Measurements from ENCODE around the gene TMEM221. TPM values are rescaled to one million over a fixed set of nuclear protein-coding genes. Genes with fewer than 3 reads are reported as not detected.
"Not testable (repeated sequence)": the region's sequence is repeated elsewhere in the genome, so short reads cannot be mapped to it uniquely, and the experiment has no call there.

The TMEM221 gene
- total and polyA plus RNA-seq, 9 of the 15 experiments (the other 6 are each of a cell fraction or from before 2014, with no cell fraction given) = 0.06 to 0.35 TPM; not detected in 7

DNA sequence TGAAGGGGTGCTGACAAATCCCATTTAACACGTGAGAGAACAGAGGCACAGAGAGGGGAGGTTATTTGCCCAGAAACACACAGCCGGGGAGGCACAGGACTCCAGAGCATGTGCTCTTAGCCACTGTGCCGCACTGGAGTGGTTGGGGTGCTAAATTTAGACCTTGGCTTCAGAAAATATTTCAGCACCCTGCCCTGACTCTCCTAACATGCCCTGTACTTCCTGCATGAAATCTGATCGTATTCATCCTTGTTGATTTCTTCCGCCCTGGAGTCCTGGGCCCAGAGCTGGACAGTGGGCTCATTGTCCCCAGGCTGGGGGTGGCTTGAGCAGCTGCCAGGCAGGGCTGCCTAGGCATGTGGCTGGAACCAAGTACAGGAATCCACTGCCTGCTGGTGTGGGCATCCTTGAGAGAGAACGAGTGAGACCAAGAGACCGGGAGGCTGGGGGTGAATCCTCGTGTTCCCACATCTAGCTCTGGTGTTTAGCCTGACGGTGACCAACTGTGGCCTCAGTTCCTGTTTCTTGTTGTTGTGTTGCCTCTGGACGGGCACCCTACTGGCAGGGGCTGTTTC lies 27.2 kb upstream of the TMEM221 start:
- FAIRE-seq (no peak), DNase-seq (ENCODE audit: extremely low read depth in 1 of 4, low spot score in 3 of 4) (no peak), ATAC-seq (no peak)
- no peaks in the 10 kb centered on the region for H3K79me2 ChIP-seq (ENCODE audit: control insufficient read depth, insufficient read depth, low read length)
- in situ Hi-C loops (cut with MboI) (no loop called here), intact Hi-C loops (cut with micrococcal nuclease) (no loop called here)
- POLR2A ChIA-PET = no interaction called here
- peaks cover 2% of the 10 kb centered on the region; the same call in 1 of the 2 replicates for H3K9me3 ChIP-seq (replicated peaks; ENCODE audit: control insufficient read depth, insufficient read depth, low read depth, low read length)
- 47% methylated on average over 10 of the region's 10 CpGs for WGBS (ENCODE audit: insufficient coverage, low coverage, missing lambda C conversion rate)
- H3K4me3 ChIP-seq = no peak overlapping the region
- BruUV-seq (replicated peaks) = no TSS peak
- no peak overlapping the region for H3K4me2 ChIP-seq (ENCODE audit: insufficient read depth, low read length)
- peaks cover 8 to 14% of the 10 kb centered on the region in 2 experiments; a peak in 4 of 5 replicates for H3K4me1 ChIP-seq (replicated peaks in 1 of 2; ENCODE audit: control insufficient read depth in 2 of 2, insufficient read depth in 2 of 2, low read length in 2 of 2)
- H4K20me1 ChIP-seq (replicated peaks; ENCODE audit: control insufficient read depth, insufficient read depth, low read length) = no peaks in the 10 kb centered on the region
- no peak overlapping the region for H3K27ac ChIP-seq (ENCODE audit: extremely low read depth, low read depth, low read length)
- H3K9me1 ChIP-seq (ENCODE audit: control insufficient read depth, insufficient read depth, low read length) = no peaks in the 10 kb centered on the region
- H3K27me3 ChIP-seq (ENCODE audit: control insufficient read depth in 2 of 2, insufficient read depth in 2 of 2, low read length in 2 of 2) = no peaks in the 10 kb centered on the region
- H3K36me3 ChIP-seq (ENCODE audit: control insufficient read depth, insufficient read depth, low read length) = no peaks in the 10 kb centered on the region
- TF ChIP-seq BCOR (IDR thresholded peaks at IDR 0.05) (peak; percentile 49; the same call in 1 of the 2 replicates), ZNF124 (CRISPR knock-in tag; IDR thresholded peaks at IDR 0.05) (no peak), ZFP36 (IDR thresholded peaks at IDR 0.05; ENCODE audit: low read depth, low read length, partially characterized antibody) (peak; percentile 55)
- H3K9ac ChIP-seq (ENCODE audit: insufficient read depth in 1 of 2, low read depth in 2 of 2, low read length in 2 of 2) = peak overlapping the region in 1 of 2 experiments; percentile 50; a peak in 1 of 4 replicates
- H2AFZ ChIP-seq (ENCODE audit: low read depth, low read length) = no peak overlapping the region
- CTCF ChIA-PET (ENCODE audit: low intra/inter-chr PET ratio) = interaction anchor here (0.6 kb wide), 1 partner anchor 302 kb away, joined by 3 read pairs; no protein-coding TSS in a partner anchor

GRCh38 chr19:17475011-17475540 lies 26.6 kb upstream of the TMEM221 start:
- H3K9me1 ChIP-seq (ENCODE audit: control insufficient read depth, insufficient read depth, low read length); H2AFZ ChIP-seq (ENCODE audit: low read depth, low read length); H3K27me3 ChIP-seq (ENCODE audit: control insufficient read depth in 2 of 2, insufficient read depth in 2 of 2, low read length in 2 of 2); FAIRE-seq; POLR2A ChIA-PET; in situ Hi-C loops (cut with MboI); CTCF ChIA-PET (ENCODE audit: low intra/inter-chr PET ratio); H3K9me3 ChIP-seq (replicated peaks; ENCODE audit: control insufficient read depth, insufficient read depth, low read depth, low read length); DNase-seq (ENCODE audit: extremely low read depth in 1 of 4, low spot score in 3 of 4); H4K20me1 ChIP-seq (replicated peaks; ENCODE audit: control insufficient read depth, insufficient read depth, low read length); H3K4me2 ChIP-seq (ENCODE audit: insufficient read depth, low read length); H3K36me3 ChIP-seq (ENCODE audit: control insufficient read depth, insufficient read depth, low read length); intact Hi-C loops (cut with micrococcal nuclease); H3K9ac ChIP-seq (ENCODE audit: insufficient read depth in 1 of 2, low read depth in 2 of 2, low read length in 2 of 2); H3K27ac ChIP-seq (ENCODE audit: extremely low read depth, low read depth, low read length); ATAC-seq; H3K4me3 ChIP-seq; H3K79me2 ChIP-seq (ENCODE audit: control insufficient read depth, insufficient read depth, low read length); BruUV-seq (replicated peaks): not testable (repeated sequence)
- H3K4me1 ChIP-seq (replicated peaks in 1 of 2; ENCODE audit: control insufficient read depth in 2 of 2, insufficient read depth in 2 of 2, low read length in 2 of 2) = peaks cover 8 to 20% of the 10 kb centered on the region in 2 experiments; a peak in 4 of 5 replicates
- 52% methylated on average over 6 of the region's 6 CpGs for WGBS (ENCODE audit: insufficient coverage, low coverage, missing lambda C conversion rate)

Data from K562 (cell line).